Stimulated activated CD4-positive, alpha-beta T cell treated with anti-CD3 and anti-CD28 coated beads, TNF-alpha, amount 100 ng/mL, for 48 hours (primary cell): ENCODE results near the gene TSTD1.
"Not testable (repeated sequence)": the region's sequence is repeated elsewhere in the genome, so short reads cannot be mapped to it uniquely, and the experiment has no call there.

ENCODE experiments used
- DNase-seq, 3 donors: peaks; one replicate each; pipeline ENCODE4 v3.0.0-alpha.2; 2020; ENCODE audit warnings: low read depth in 3 of 3

The TSTD1 gene

GRCh38 chr1:161009602-161010211 is 29.1 kb downstream of the TSTD1 start:
- DNase-seq: no peak

GRCh38 chr1:161008869-161009510 is 29.8 kb downstream of the TSTD1 start:
- DNase-seq: no peak

- no peak for DNase-seq
These were observed 31.4 kb downstream of the TSTD1 start for GRCh38 chr1:161007369-161007768.

GRCh38 chr1:161006563-161006962 is 32.2 kb downstream of the TSTD1 start:
- no peak for DNase-seq

- no peak for DNase-seq
These were observed 37.2 kb downstream of the TSTD1 start for GRCh38 chr1:161001525-161001924.

GRCh38 chr1:161000736-161001480 is 37.9 kb downstream of the TSTD1 start:
- DNase-seq: no peak

- DNase-seq: no peak
These were observed 39.4 kb downstream of the TSTD1 start for GRCh38 chr1:160999376-160999775.

- no peak for DNase-seq
These were observed 41.3 kb downstream of the TSTD1 start for GRCh38 chr1:160997323-160998038.

- no peak for DNase-seq
These were observed 42.6 kb downstream of the TSTD1 start for GRCh38 chr1:160996178-160996577.

- DNase-seq: no peak
These were observed 45.1 kb downstream of the TSTD1 start for GRCh38 chr1:160993544-160994193.

GRCh38 chr1:160992036-160992435 is 46.7 kb downstream of the TSTD1 start:
- not testable (repeated sequence) for DNase-seq
